AG04449 (cell line): Measurements from ENCODE around the gene DNMT1.

Experiments used
- CTCF ChIA-PET: fragments of 350-600 bp; formaldehyde crosslinking; extraction: SDS; loops from one replicate; lab custom pipeline; 2021; ENCODE audit warnings: antibody characterized with exemption; lab: Yijun Ruan, JAX
- POLR2A ChIA-PET: fragments of 400-600, 350-600 bp; formaldehyde crosslinking; extraction: SDS; loops from one replicate; lab custom pipeline; 2020; ENCODE audit warnings: antibody characterized with exemption, inconsistent platforms; lab: Yijun Ruan, JAX
- DNase-seq: peaks from one replicate; pipeline ENCODE4 v3.0.0-alpha.2; 2010; ENCODE audit warnings: low read depth, low spot score
- H3K4me3 ChIP-seq: 2 replicates; pipeline ENCODE4 v1.5.1; 2011; ENCODE audit warnings: low read depth, mild to moderate bottlenecking, control low read depth, low read length
- CTCF ChIP-seq: IDR thresholded peaks from one replicate; pipeline ENCODE4 v1.5.1; 2011; ENCODE audit warnings: mild to moderate bottlenecking, moderate library complexity, low read length, control low read depth, inconsistent platforms; ENCODE audit not compliant: insufficient read depth; ENCODE audit errors: missing control alignments

Gene DNMT1

DNA sequence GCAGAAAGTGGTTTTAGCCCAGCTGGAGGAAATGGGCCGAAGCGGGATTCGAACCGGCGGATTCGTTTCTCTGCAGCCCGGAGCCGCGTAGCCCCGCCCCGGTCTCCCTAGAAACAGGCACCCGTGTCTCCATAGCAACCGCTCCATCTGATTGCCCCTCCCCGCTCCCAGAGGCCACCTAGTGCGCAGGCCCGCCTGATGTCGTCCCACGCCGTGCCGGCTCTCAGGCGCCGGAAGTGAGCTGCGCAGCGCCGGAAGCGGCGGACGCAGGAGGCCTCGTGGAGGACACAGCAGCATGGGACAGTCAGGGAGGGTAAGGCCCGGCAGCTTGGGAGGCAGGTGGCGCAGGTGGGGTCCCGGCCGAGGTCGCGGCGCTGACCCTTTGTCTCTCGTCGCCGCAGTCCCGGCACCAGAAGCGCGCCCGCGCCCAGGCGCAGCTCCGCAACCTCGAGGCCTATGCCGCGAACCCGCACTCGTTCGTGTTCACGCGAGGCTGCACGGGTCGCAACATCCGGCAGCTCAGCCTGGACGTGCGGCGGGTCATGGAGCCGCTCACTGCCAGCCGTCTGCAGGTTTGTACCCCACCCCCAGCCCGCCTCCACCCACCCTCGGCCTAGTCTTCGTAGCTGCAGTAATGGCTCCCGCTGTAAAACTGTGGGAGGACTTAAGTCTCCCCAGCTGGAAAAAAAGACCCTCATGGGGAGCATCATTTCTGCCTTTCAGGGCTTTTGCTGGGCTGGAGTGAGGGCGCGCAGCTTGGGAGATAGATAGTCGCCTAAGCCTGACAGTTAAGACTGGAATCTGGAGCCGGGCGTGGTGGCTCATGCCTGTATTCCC is 88.4 kb downstream of the DNMT1 start, which contains the start of gene PPAN:
Gene PPAN, plus strand, starts transcription at position 263 of the 837 bp plus-strand sequence. Its CDS starts 33 bp downstream, at position 296.
- no peak for TF ChIP-seq CTCF
- H3K4me3 ChIP-seq: peak within 1 kb of the TSS; percentile 86
- CTCF ChIA-PET: interaction anchor here (1.6 to 6.1 kb wide), 4 partner anchors 9 to 143 kb away, joined by 5 to 93 read pairs (median 16); partner anchors contain the start of gene EIF3G
- peak; percentile 83 for DNase-seq
- POLR2A ChIA-PET: interaction anchor here (0.7 to 3.3 kb wide), 5 partner anchors 10 to 120 kb away, joined by 3 to 34 read pairs (median 5); partner anchors contain the start of gene EIF3G

DNA sequence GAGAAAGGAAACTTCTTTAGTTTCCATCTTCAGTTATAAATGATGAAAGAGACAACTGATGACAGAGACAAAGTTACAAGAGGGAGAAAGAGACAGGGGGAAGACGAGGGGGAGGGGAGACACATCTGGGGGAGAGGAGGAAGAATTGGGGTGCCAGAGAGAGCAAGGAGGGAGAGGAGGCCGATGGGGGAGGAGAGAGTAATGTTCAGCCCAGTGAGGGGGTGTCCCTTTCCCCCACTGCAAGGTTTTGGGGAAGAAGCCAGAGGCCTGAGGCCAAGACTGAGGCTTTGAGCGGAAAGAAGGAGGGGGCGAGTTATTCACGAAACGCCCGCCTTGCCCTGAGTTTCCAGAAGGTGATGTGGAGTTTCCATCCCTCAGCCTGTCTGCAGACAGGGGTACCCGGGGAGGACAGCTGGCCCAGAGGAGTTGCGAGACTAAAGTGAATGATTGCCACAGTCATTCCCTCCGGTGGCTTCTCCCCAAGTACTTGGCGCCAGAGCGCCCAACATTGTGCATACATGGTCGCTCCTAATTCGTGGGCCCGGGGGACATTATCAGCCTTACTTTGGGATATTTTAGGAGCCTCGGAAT is 89.1 kb downstream of the DNMT1 start:
- peak overlapping the region; percentile 15; the same call in 1 of the 2 replicates for H3K4me3 ChIP-seq
- no peak for TF ChIP-seq CTCF
- CTCF ChIA-PET: interaction anchor here (1.6 to 6.1 kb wide), 4 partner anchors 8 to 144 kb away, joined by 5 to 93 read pairs (median 16); partner anchors contain the start of gene EIF3G
- no peak for DNase-seq
- POLR2A ChIA-PET: interaction anchor here (1.0 to 3.3 kb wide), 4 partner anchors 9 to 121 kb away, joined by 3 to 34 read pairs (median 6); partner anchors contain the start of gene EIF3G

- POLR2A ChIA-PET: no interaction called here
- CTCF ChIA-PET: interaction anchor here (1.2 to 6.1 kb wide), 4 partner anchors 9 to 173 kb away, joined by 3 to 93 read pairs (median 12); partner anchors contain the start of gene EIF3G
- DNase-seq: no peak
- no peak overlapping the region for H3K4me3 ChIP-seq
- TF ChIP-seq CTCF: no peak
Observed at GRCh38 chr19:10104665-10105508, 89.9 kb downstream of the DNMT1 start.

DNA sequence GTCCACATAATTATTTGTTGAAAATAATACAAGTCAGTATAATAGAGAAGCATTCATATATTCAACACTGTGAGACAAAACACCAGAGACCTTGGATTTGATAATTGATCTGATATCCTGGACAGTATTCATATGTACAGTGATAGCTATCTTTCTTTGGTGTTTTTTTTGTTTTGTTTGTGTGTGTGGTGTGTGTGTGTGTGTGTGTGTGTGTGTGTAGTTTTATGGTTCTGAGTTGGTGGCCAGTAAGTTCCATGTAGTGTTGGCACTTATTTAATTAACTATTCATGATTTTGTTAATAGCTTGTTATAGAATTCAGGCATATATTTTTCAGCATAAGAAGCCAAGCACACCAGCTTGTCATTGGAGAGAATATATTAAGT is 90.6 kb downstream of the DNMT1 start:
- POLR2A ChIA-PET: no interaction called here
- CTCF ChIA-PET: interaction anchor here (1.0 to 3.1 kb wide), 5 partner anchors 8 to 172 kb away, joined by 3 to 13 read pairs (median 5); no protein-coding TSS in a partner anchor
- no peak overlapping the region for H3K4me3 ChIP-seq
- TF ChIP-seq CTCF: no peak
- DNase-seq: no peak

DNA sequence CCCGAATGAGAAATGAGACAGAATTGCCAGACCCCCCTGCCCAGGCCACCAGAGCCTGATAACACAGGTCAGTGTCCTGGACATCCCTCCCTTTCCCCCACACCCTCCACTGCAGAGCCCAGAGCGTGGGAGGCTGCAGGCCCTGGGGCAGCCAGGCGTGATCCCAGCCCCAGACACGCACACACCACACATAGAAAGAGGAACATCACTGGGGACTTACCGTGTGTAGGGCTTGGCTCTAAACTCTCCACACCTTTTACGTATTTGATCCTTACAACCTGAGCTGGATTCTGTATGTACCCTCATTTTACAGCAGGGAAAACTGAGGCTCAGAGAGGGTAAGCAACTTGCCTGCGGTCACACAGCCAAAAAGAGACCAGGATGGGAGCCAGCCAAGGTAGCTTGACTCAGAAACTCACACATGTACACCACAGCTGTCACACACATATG is 91.9 kb downstream of the DNMT1 start:
- DNase-seq: no peak
- no peak for TF ChIP-seq CTCF
- CTCF ChIA-PET: interaction anchor here (0.6 to 2.6 kb wide), 3 partner anchors 134 to 170 kb away, joined by 3 to 11 read pairs (median 4); no protein-coding TSS in a partner anchor
- no peak overlapping the region for H3K4me3 ChIP-seq
- POLR2A ChIA-PET: no interaction called here
